OCI-LY7 (cell line): ENCODE results near the gene HMCN1.

ENCODE experiments used
- EZH2phosphoT487 ChIP-seq: fragments of 200-600 bp; sonication (generic); IDR thresholded peaks from 2 replicates; pipeline ENCODE4 v1.6.1; 2018; ENCODE audit warnings: low read depth, borderline replicate concordance, mild to moderate bottlenecking, mixed run types, antibody characterized with exemption, low read length, moderate library complexity, mixed read lengths
- TF ChIP-seq, protein P1 (sequence below): fragments of 200-600 bp; sonication (generic); conservative IDR thresholded peaks from 2 replicates; pipeline ENCODE4 v1.5.1; 2014; ENCODE audit warnings: mild to moderate bottlenecking, antibody characterized with exemption, low read length, moderate library complexity, mixed read lengths

DNA sequence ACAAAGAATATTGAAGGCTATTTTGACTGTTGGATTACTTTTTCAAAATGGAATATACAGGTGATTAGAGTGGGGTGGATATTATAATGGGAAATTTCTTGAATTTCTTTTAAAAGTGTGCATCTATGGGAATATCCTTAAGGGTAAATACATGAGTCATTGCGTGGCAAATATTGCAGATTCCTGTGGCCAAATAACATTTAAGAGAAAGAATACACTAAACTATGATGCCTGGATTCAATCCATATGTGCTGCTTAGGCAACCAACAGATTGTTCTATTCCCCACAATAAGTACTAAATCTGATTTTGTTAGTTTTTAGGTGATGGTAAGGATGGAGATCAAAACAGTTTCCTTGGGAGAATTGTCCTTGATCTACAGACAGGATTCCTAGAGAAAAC lies 119.5 kb downstream of the HMCN1 start:
- TF ChIP-seq, protein P1, sequence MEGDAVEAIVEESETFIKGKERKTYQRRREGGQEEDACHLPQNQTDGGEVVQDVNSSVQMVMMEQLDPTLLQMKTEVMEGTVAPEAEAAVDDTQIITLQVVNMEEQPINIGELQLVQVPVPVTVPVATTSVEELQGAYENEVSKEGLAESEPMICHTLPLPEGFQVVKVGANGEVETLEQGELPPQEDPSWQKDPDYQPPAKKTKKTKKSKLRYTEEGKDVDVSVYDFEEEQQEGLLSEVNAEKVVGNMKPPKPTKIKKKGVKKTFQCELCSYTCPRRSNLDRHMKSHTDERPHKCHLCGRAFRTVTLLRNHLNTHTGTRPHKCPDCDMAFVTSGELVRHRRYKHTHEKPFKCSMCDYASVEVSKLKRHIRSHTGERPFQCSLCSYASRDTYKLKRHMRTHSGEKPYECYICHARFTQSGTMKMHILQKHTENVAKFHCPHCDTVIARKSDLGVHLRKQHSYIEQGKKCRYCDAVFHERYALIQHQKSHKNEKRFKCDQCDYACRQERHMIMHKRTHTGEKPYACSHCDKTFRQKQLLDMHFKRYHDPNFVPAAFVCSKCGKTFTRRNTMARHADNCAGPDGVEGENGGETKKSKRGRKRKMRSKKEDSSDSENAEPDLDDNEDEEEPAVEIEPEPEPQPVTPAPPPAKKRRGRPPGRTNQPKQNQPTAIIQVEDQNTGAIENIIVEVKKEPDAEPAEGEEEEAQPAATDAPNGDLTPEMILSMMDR = no peak
- TF ChIP-seq EZH2phosphoT487 = no peak
